CD4-positive, CD25-positive, alpha-beta regulatory T cell (primary cell): ENCODE results near the gene HPS3. TPM values are rescaled to one million over a fixed set of nuclear protein-coding genes. Genes with fewer than 3 reads are reported as not detected.
"Not testable (repeated sequence)": the region's sequence is repeated elsewhere in the genome, so short reads cannot be mapped to it uniquely, and the experiment has no call there.

Source experiments
- ATAC-seq, 2 donors: fragments of 150-1000 bp; cut with Tn5 transposase; one replicate each; pipeline ENCODE4 v1.10.0; 2021; ENCODE audit warnings: low read depth in 2 of 2, moderate number of reproducible peaks in 2 of 2, moderate library complexity in 1 of 2
- DNase-seq, 3 donors: peaks; one replicate each; pipeline versions ENCODE4 v3.0.0 to v3.0.0-alpha.2; 2012 to 2022; ENCODE audit warnings: mixed read lengths in 1 of 3
- H3K27ac ChIP-seq: one replicate; pipeline ENCODE4 v1.7.0; 2013; ENCODE audit warnings: mild to moderate bottlenecking, low read length; ENCODE audit not compliant: insufficient read depth, poor library complexity, severe bottlenecking
- H3K27me3 ChIP-seq: one replicate; pipeline ENCODE4 v1.7.0; 2013; ENCODE audit warnings: low read length; ENCODE audit not compliant: control insufficient read depth, insufficient read depth
- H3K36me3 ChIP-seq: one replicate; pipeline ENCODE4 v1.7.0; 2013; ENCODE audit warnings: mild to moderate bottlenecking, low read length, moderate library complexity; ENCODE audit not compliant: control insufficient read depth, insufficient read depth
- H3K4me1 ChIP-seq: 2 replicates; pipeline ENCODE4 v1.7.0; 2013; ENCODE audit warnings: mild to moderate bottlenecking, low read length; ENCODE audit not compliant: insufficient read depth, control insufficient read depth, poor library complexity, severe bottlenecking
- H3K4me3 ChIP-seq: one replicate; pipeline ENCODE4 v1.7.0; 2013; ENCODE audit warnings: low read depth, mild to moderate bottlenecking, low read length, moderate library complexity
- H3K9me3 ChIP-seq, 2 experiments: 1 replicate in 1 of 2; 2 replicates in 1 of 2; pipeline ENCODE4 v1.7.0; 2013; ENCODE audit warnings: low read length in 2 of 2, mild to moderate bottlenecking in 1 of 2, moderate library complexity in 1 of 2; ENCODE audit not compliant: control insufficient read depth in 2 of 2
- H3K27ac Mint-ChIP-seq, 3 donors: one replicate each; pipeline ENCODE4 v1.8.0; 2020 to 2022; ENCODE audit warnings: mild to moderate bottlenecking in 3 of 3, mixed read lengths in 3 of 3, moderate library complexity in 2 of 3
- H3K27me3 Mint-ChIP-seq: one replicate; pipeline ENCODE4 v1.8.0; 2022; ENCODE audit warnings: mild to moderate bottlenecking, mixed read lengths
- H3K36me3 Mint-ChIP-seq: one replicate; pipeline ENCODE4 v1.8.0; 2020; ENCODE audit warnings: mixed read lengths
- H3K4me1 Mint-ChIP-seq, 4 donors: one replicate each; pipeline ENCODE4 v1.8.0; 2020 to 2022; ENCODE audit warnings: mixed read lengths in 4 of 4, mild to moderate bottlenecking in 1 of 4
- H3K4me3 Mint-ChIP-seq, 4 donors: one replicate each; pipeline ENCODE4 v1.8.0; 2020 to 2022; ENCODE audit warnings: mild to moderate bottlenecking in 4 of 4, mixed read lengths in 4 of 4, moderate library complexity in 3 of 4
- H3K9me3 Mint-ChIP-seq, 7 donors: one replicate each; pipeline ENCODE4 v1.8.0; 2020 to 2022; ENCODE audit warnings: mixed read lengths in 7 of 7, mild to moderate bottlenecking in 3 of 7, moderate library complexity in 2 of 7
- polyA plus RNA-seq, 4 donors: library from polyadenylated mRNA; unstranded; fragments of 300-500 nt; fragmentation: Illumina TruSeq; gene quantifications; one replicate each; pipeline ENCODE4 v1.2.3, GENCODE V29; 2021
- total RNA-seq: library from RNA; stranded (reverse); gene quantifications from one replicate; pipeline ENCODE4 v1.2.3, GENCODE V29; 2022

HPS3 gene
- total and polyA plus RNA-seq, 5 donors from 2014 or later: 21.9 to 42.7 (median 36.1) TPM

GRCh38 chr3:149089395-149089794 lies 40.0 kb upstream of the HPS3 start:
- H3K9me3 Mint-ChIP-seq: no peaks in the 10 kb centered on the region
- Histone ChIP-seq H3K27me3 (no peaks in the 10 kb centered on the region), H3K4me3 (no peak overlapping the region), H3K4me1 (peaks cover 7% of the 10 kb centered on the region), H3K27ac (no peak overlapping the region), H3K9me3 (no peaks in the 10 kb centered on the region), H3K36me3 (no peaks in the 10 kb centered on the region)
- H3K4me3 Mint-ChIP-seq: peak overlapping the region in 2 of 4 donors; percentile 44 to 58
- no peak for DNase-seq
- ATAC-seq: no peak
- peaks cover 6 to 15% (median 13%) of the 10 kb centered on the region in 4 donors for H3K4me1 Mint-ChIP-seq
- H3K36me3 Mint-ChIP-seq: no peaks in the 10 kb centered on the region
- no peaks in the 10 kb centered on the region for H3K27me3 Mint-ChIP-seq
- no peak overlapping the region for H3K27ac Mint-ChIP-seq

DNA sequence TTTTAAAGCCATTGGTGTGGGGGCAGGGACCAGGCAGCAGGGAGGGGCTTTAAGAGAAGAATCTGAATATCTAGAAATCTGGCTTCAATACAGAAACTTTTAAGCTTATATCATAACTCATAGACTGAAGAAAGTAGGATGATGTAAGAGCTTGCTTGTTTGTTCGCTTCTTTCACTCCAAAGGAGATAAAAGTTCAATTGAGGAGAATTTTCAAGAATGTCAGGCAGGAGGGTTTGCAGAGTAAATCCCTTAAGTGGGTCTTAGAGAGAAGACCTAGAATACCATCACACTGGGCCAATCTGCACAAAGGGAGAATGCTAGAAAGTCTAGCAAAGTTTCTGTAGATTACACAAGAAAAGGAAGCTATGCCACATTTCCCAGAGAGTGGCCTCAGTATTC lies 39.0 kb upstream of the HPS3 start:
- peaks cover 0 to 7% (median 5%) of the 10 kb centered on the region in 4 donors for H3K4me1 Mint-ChIP-seq
- no peaks in the 10 kb centered on the region for H3K9me3 ChIP-seq

DNA sequence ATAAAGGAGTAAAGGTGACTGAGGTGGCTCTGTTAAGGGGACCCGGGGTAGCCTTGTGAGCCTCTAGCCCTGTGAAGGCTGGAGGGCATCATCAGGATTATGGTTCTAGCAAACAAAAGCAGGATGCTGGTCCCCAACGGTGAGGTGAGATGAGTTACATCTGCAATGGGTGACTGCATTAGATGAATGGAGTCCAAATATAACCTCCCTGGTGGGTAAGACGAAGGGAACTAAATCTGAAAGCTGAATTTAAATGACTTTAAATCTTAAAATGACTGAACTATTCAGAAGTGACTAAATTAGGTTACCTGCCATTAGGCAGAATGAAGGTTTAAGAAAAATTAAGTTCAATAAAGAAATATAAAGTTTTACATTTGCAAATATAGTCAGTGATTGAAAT lies 38.5 kb upstream of the HPS3 start:
- Histone ChIP-seq H3K36me3 (no peaks in the 10 kb centered on the region), H3K9me3 (no peaks in the 10 kb centered on the region), H3K27me3 (no peaks in the 10 kb centered on the region), H3K4me3 (no peak overlapping the region), H3K27ac (no peak overlapping the region), H3K4me1 (peaks cover 7% of the 10 kb centered on the region)
- Mint-ChIP-seq H3K4me1 (peaks cover 0 to 3% (median 1%) of the 10 kb centered on the region in 4 donors), H3K27me3 (no peaks in the 10 kb centered on the region), H3K36me3 (no peaks in the 10 kb centered on the region), H3K9me3 (no peaks in the 10 kb centered on the region), H3K27ac (no peak overlapping the region), H3K4me3 (no peak overlapping the region)
- DNase-seq: no peak
- no peak for ATAC-seq

More for the DNA sequence above, 39.0 kb upstream of the HPS3 start:
- Histone ChIP-seq H3K4me3 (no peak overlapping the region), H3K4me1 (peaks cover 7% of the 10 kb centered on the region), H3K27me3 (no peaks in the 10 kb centered on the region), H3K36me3 (no peaks in the 10 kb centered on the region), H3K27ac (no peak overlapping the region)
- no peak for DNase-seq
- H3K36me3 Mint-ChIP-seq: no peaks in the 10 kb centered on the region
- H3K4me3 Mint-ChIP-seq: no peak overlapping the region
- H3K27ac Mint-ChIP-seq: no peak overlapping the region
- H3K9me3 Mint-ChIP-seq: no peaks in the 10 kb centered on the region
- no peaks in the 10 kb centered on the region for H3K27me3 Mint-ChIP-seq
- ATAC-seq: no peak

DNA sequence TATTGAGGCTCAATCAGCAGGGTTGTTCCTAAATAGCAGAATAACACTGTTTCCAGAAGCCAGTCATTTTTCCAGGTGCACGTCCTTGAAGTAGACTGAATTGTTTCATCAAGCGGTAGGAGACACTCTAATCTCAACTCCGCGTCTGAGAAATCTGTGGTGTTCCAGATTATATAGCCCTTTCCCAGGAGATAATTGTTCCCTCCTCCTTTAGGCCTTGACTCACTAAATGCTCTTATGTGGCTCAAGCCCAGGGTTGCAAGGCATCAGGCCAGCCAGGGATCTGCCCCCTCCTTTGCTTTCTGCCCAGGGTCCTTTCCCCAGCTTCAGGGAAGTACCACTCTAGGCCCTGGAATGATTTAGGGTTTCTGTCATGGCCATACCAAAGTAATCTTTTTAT lies 37.5 kb upstream of the HPS3 start:
- no peaks in the 10 kb centered on the region for H3K27me3 ChIP-seq

GRCh38 chr3:149095487-149095886 lies 34.0 kb upstream of the HPS3 start:
- no peaks in the 10 kb centered on the region for H3K27me3 ChIP-seq
- no peak overlapping the region for H3K27ac ChIP-seq
- Mint-ChIP-seq H3K27ac (no peak overlapping the region), H3K4me3 (no peak overlapping the region), H3K27me3 (peaks cover 4% of the 10 kb centered on the region), H3K9me3 (no peaks in the 10 kb centered on the region), H3K4me1 (no peaks in the 10 kb centered on the region), H3K36me3 (no peaks in the 10 kb centered on the region)
- no peaks in the 10 kb centered on the region for H3K9me3 ChIP-seq
- ATAC-seq: no peak
- no peaks in the 10 kb centered on the region for H3K4me1 ChIP-seq
- no peak for DNase-seq
- H3K36me3 ChIP-seq: no peaks in the 10 kb centered on the region
- H3K4me3 ChIP-seq: no peak overlapping the region

More for the DNA sequence above, 37.5 kb upstream of the HPS3 start:
- no peak overlapping the region for H3K4me3 ChIP-seq
- H3K36me3 Mint-ChIP-seq: no peaks in the 10 kb centered on the region
- H3K4me1 ChIP-seq: no peaks in the 10 kb centered on the region
- ATAC-seq (no peak), DNase-seq (no peak)
- no peaks in the 10 kb centered on the region for H3K36me3 ChIP-seq
- H3K27me3 Mint-ChIP-seq: peaks cover 2% of the 10 kb centered on the region
- no peaks in the 10 kb centered on the region for H3K9me3 ChIP-seq
- H3K27ac Mint-ChIP-seq: no peak overlapping the region
- no peaks in the 10 kb centered on the region for H3K9me3 Mint-ChIP-seq
- no peak overlapping the region for H3K4me3 Mint-ChIP-seq
- no peaks in the 10 kb centered on the region for H3K4me1 Mint-ChIP-seq
- H3K27ac ChIP-seq: no peak overlapping the region

GRCh38 chr3:149097987-149098386 lies 31.5 kb upstream of the HPS3 start:
- not testable (repeated sequence) for H3K27ac Mint-ChIP-seq, H3K27me3 ChIP-seq, H3K9me3 ChIP-seq, H3K4me1 Mint-ChIP-seq, DNase-seq, H3K4me1 ChIP-seq, H3K4me3 Mint-ChIP-seq, ATAC-seq, H3K4me3 ChIP-seq, H3K36me3 Mint-ChIP-seq, H3K9me3 Mint-ChIP-seq, H3K27ac ChIP-seq, H3K36me3 ChIP-seq
- peaks cover 16% of the 10 kb centered on the region for H3K27me3 Mint-ChIP-seq

GRCh38 chr3:149101154-149101553 lies 28.3 kb upstream of the HPS3 start:
- no peaks in the 10 kb centered on the region for H3K4me1 Mint-ChIP-seq
- Histone ChIP-seq H3K27ac (no peak overlapping the region), H3K4me1 (no peaks in the 10 kb centered on the region), H3K27me3 (peaks cover 3% of the 10 kb centered on the region), H3K36me3 (no peaks in the 10 kb centered on the region), H3K9me3 (peaks cover 0 to 5% of the 10 kb centered on the region in 2 experiments), H3K4me3 (no peak overlapping the region)
- DNase-seq: no peak
- no peak overlapping the region for H3K4me3 Mint-ChIP-seq
- no peak for ATAC-seq
- no peak overlapping the region for H3K27ac Mint-ChIP-seq
- peaks cover 0 to 5% (median under 1%) of the 10 kb centered on the region in 7 donors for H3K9me3 Mint-ChIP-seq
- no peaks in the 10 kb centered on the region for H3K36me3 Mint-ChIP-seq
- peaks cover 21% of the 10 kb centered on the region for H3K27me3 Mint-ChIP-seq

- Histone ChIP-seq H3K9me3 (peaks cover 0 to 5% of the 10 kb centered on the region in 2 experiments), H3K36me3 (no peaks in the 10 kb centered on the region), H3K27ac (no peak overlapping the region), H3K4me1 (no peaks in the 10 kb centered on the region), H3K4me3 (no peak overlapping the region), H3K27me3 (peaks cover 3% of the 10 kb centered on the region)
- Mint-ChIP-seq H3K4me1 (no peaks in the 10 kb centered on the region), H3K27ac (no peak overlapping the region), H3K27me3 (peaks cover 26% of the 10 kb centered on the region), H3K9me3 (peaks cover 0 to 10% (median 2%) of the 10 kb centered on the region in 7 donors), H3K4me3 (no peak overlapping the region), H3K36me3 (no peaks in the 10 kb centered on the region)
- DNase-seq: no peak
- ATAC-seq: no peak
These were observed 27.8 kb upstream of the HPS3 start for GRCh38 chr3:149101641-149102040.
